ENCODE measurements around the gene FARS2. TPM values are rescaled to one million over a fixed set of nuclear protein-coding genes. Genes with fewer than 3 reads are reported as not detected.

Gene FARS2
- polyA plus RNA-seq, 1 donor (not counting 4 experiments of a cell fraction or from before 2014, with no cell fraction given), result 21.3 TPM

DNA sequence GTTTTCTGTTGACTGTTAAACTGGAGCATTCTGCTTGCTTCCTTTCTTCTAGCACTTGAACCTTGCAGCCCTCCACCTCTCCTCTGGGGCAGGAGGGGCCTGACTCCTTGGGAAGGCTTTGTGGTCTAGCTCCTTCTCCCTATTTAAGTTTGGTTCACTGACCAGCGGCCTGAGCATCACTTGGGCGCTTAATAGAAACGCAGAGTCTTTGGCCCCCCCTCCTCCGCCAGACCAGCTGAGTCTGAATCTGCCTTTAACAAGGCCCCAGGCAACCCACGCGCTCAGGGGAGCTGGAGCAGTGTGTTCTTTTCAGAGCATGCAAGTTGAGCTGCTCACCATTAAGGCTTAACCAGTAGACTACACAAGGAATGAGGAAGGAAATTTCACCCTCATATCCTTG, 519.7 kb downstream of the FARS2 start:
- Histone ChIP-seq H4K20me1 (ENCODE audit: control insufficient read depth, extremely low read depth, insufficient read depth, low read length) (no peaks in the 10 kb centered on the region), H3K4me1 (ENCODE audit: control insufficient read depth, extremely low read depth, insufficient read depth, low read length) (peaks cover 5% of the 10 kb centered on the region), H3K9me3 (ENCODE audit: control insufficient read depth, low read depth, low read length) (no peaks in the 10 kb centered on the region), H3K79me2 (ENCODE audit: control insufficient read depth, insufficient read depth, low read length) (no peaks in the 10 kb centered on the region), H3K4me3 (ENCODE audit: control insufficient read depth in 2 of 3, extremely low read depth in 1 of 3, insufficient read depth in 2 of 3, low read depth in 1 of 3, low read length in 3 of 3) (no peak overlapping the region), H3K36me3 (ENCODE audit: control insufficient read depth in 2 of 2, extremely low read depth in 1 of 2, insufficient read depth in 2 of 2, low read length in 2 of 2) (no peaks in the 10 kb centered on the region), H3K27ac (ENCODE audit: control insufficient read depth, insufficient read depth, low read length) (no peak overlapping the region), H3K9ac (ENCODE audit: control insufficient read depth, extremely low read depth, insufficient read depth, low read length) (no peak overlapping the region), H3K4me2 (ENCODE audit: control insufficient read depth, extremely low read depth, insufficient read depth, low read depth, low read length) (no peak overlapping the region), H3K9me1 (ENCODE audit: control insufficient read depth, extremely low read depth, insufficient read depth, low read length) (no peaks in the 10 kb centered on the region), H3K27me3 (ENCODE audit: control insufficient read depth, extremely low read depth, insufficient read depth, low read length) (no peaks in the 10 kb centered on the region), H2AFZ (ENCODE audit: control insufficient read depth, low read length) (no peak overlapping the region)
- TF ChIP-seq EZH2 (IDR thresholded peaks at IDR 0.05; ENCODE audit: low read length), result no peak
- TF ChIP-seq, protein P1, sequence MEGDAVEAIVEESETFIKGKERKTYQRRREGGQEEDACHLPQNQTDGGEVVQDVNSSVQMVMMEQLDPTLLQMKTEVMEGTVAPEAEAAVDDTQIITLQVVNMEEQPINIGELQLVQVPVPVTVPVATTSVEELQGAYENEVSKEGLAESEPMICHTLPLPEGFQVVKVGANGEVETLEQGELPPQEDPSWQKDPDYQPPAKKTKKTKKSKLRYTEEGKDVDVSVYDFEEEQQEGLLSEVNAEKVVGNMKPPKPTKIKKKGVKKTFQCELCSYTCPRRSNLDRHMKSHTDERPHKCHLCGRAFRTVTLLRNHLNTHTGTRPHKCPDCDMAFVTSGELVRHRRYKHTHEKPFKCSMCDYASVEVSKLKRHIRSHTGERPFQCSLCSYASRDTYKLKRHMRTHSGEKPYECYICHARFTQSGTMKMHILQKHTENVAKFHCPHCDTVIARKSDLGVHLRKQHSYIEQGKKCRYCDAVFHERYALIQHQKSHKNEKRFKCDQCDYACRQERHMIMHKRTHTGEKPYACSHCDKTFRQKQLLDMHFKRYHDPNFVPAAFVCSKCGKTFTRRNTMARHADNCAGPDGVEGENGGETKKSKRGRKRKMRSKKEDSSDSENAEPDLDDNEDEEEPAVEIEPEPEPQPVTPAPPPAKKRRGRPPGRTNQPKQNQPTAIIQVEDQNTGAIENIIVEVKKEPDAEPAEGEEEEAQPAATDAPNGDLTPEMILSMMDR (optimal IDR thresholded peaks at IDR 0.05 in 1 of 3, IDR thresholded peaks at IDR 0.05 in 1 of 3, conservative IDR thresholded peaks at IDR 0.05 in 1 of 3; ENCODE audit: extremely low read depth in 1 of 3, insufficient read depth in 2 of 3, low read length in 3 of 3), result no peak
- DNase-seq (ENCODE audit: low read depth, low spot score) (no peak), FAIRE-seq (no peak)
- dilution Hi-C loops (cut with MboI; ENCODE audit: extremely low pct_ligation_motif_present, low sequenced_read_pairs), result no loop called here

- Histone ChIP-seq H3K27me3 (ENCODE audit: control insufficient read depth, extremely low read depth, insufficient read depth, low read length) (no peaks in the 10 kb centered on the region), H3K4me1 (ENCODE audit: control insufficient read depth, extremely low read depth, insufficient read depth, low read length) (peaks cover 13% of the 10 kb centered on the region), H4K20me1 (ENCODE audit: control insufficient read depth, extremely low read depth, insufficient read depth, low read length) (no peaks in the 10 kb centered on the region), H3K27ac (ENCODE audit: control insufficient read depth, insufficient read depth, low read length) (no peak overlapping the region), H3K4me3 (ENCODE audit: control insufficient read depth in 2 of 3, extremely low read depth in 1 of 3, insufficient read depth in 2 of 3, low read depth in 1 of 3, low read length in 3 of 3) (no peak overlapping the region), H3K79me2 (ENCODE audit: control insufficient read depth, insufficient read depth, low read length) (no peaks in the 10 kb centered on the region), H3K36me3 (ENCODE audit: control insufficient read depth in 2 of 2, extremely low read depth in 1 of 2, insufficient read depth in 2 of 2, low read length in 2 of 2) (no peaks in the 10 kb centered on the region), H3K9ac (ENCODE audit: control insufficient read depth, extremely low read depth, insufficient read depth, low read length) (no peak overlapping the region), H3K4me2 (ENCODE audit: control insufficient read depth, extremely low read depth, insufficient read depth, low read depth, low read length) (no peak overlapping the region), H3K9me3 (ENCODE audit: control insufficient read depth, low read depth, low read length) (no peaks in the 10 kb centered on the region), H3K9me1 (ENCODE audit: control insufficient read depth, extremely low read depth, insufficient read depth, low read length) (no peaks in the 10 kb centered on the region), H2AFZ (ENCODE audit: control insufficient read depth, low read length) (no peak overlapping the region)
- no peak for TF ChIP-seq EZH2 (IDR thresholded peaks at IDR 0.05; ENCODE audit: low read length)
- TF ChIP-seq, protein P1 (optimal IDR thresholded peaks at IDR 0.05 in 1 of 3, IDR thresholded peaks at IDR 0.05 in 1 of 3, conservative IDR thresholded peaks at IDR 0.05 in 1 of 3; ENCODE audit: extremely low read depth in 1 of 3, insufficient read depth in 2 of 3, low read length in 3 of 3), result no peak
- no peak for FAIRE-seq
- dilution Hi-C loops (cut with MboI; ENCODE audit: extremely low pct_ligation_motif_present, low sequenced_read_pairs), result no loop called here
- DNase-seq (ENCODE audit: low read depth, low spot score), result no peak
Observed at GRCh38 chr6:5781966-5782556, 520.7 kb downstream of the FARS2 start.
